H1 (cell line): ENCODE results near the gene HTR4. TPM values are rescaled to one million over a fixed set of nuclear protein-coding genes. Genes with fewer than 3 reads are reported as not detected.

Experiments
- EZH2 ChIP-seq: fragments of 200-600 bp; sonication (generic); IDR thresholded peaks from 2 replicates; pipeline ENCODE4 v1.7.1; 2012; ENCODE audit warnings: low read depth, mild to moderate bottlenecking, moderate library complexity, low read length, inconsistent platforms; ENCODE audit not compliant: severe bottlenecking
- GABPA ChIP-seq: IDR thresholded peaks from 2 replicates; pipeline ENCODE4 v1.6.1; 2011; ENCODE audit warnings: mild to moderate bottlenecking, low read length, moderate library complexity, borderline replicate concordance; ENCODE audit not compliant: insufficient read depth
- HDAC6 ChIP-seq: IDR thresholded peaks from one replicate; pipeline ENCODE4 v1.7.1; 2012; ENCODE audit warnings: low read depth, mild to moderate bottlenecking, inconsistent platforms, low read length, moderate library complexity
- JUN ChIP-seq: IDR thresholded peaks from 2 replicates; pipeline ENCODE4 v1.6.1; 2011; ENCODE audit warnings: low read depth, mild to moderate bottlenecking, improper control_type of control experiment, low read length
- JUND ChIP-seq: IDR thresholded peaks from 2 replicates; pipeline ENCODE4 v1.6.1; 2011; ENCODE audit warnings: mild to moderate bottlenecking, improper control_type of control experiment, low read length
- POLR2A ChIP-seq, 2 experiments: IDR thresholded peaks; 1 replicate in 1 of 2; 2 replicates in 1 of 2; pipeline ENCODE4 v1.6.1; 2011; ENCODE audit warnings: low read depth in 2 of 2, low read length in 2 of 2, mild to moderate bottlenecking in 2 of 2; ENCODE audit errors: control extremely low read depth in 1 of 2
- POU5F1 ChIP-seq: IDR thresholded peaks from 2 replicates; pipeline ENCODE4 v1.6.1; 2011; ENCODE audit warnings: low read depth, mild to moderate bottlenecking, low read length, moderate library complexity
- RAD21 ChIP-seq, 2 experiments: IDR thresholded peaks in 1 of 2; conservative IDR thresholded peaks in 1 of 2; 2 replicates each; pipeline ENCODE4 v1.6.1; 2011; ENCODE audit warnings: low read depth in 2 of 2, low read length in 2 of 2, improper control_type of control experiment in 1 of 2, inconsistent platforms in 1 of 2, mild to moderate bottlenecking in 1 of 2, moderate library complexity in 1 of 2
- TEAD4 ChIP-seq: IDR thresholded peaks from 2 replicates; pipeline ENCODE4 v1.6.1; 2012; ENCODE audit warnings: low read depth, low read length, inconsistent platforms, mixed read lengths
- polyA plus RNA-seq, 7 experiments: library from polyadenylated mRNA; depleted of rRNA in 3 of 7; stranded (reverse) in 5 of 7; unstranded in 2 of 7; fragments of >200 nt in 5 of 7; fragments of 200-250 nt in 2 of 7; gene quantifications; 1 replicate in 5 of 7; 2 replicates in 1 of 7; 4 replicates in 1 of 7; pipeline versions ENCODE4 v1.2.1 to v1.2.3, GENCODE V29; 2011 to 2013; ENCODE audit warnings: missing spikeins in 2 of 7, mixed read lengths in 2 of 7
- total RNA-seq: library from RNA; stranded (reverse); fragmentation: NEBNext Ultra II Directional; extraction: Animal tissue kit (Norgen Biotek cat#: 25700); gene quantifications from 2 replicates; pipeline ENCODE4 v1.2.1, GENCODE V29; 2021
- TF ChIP-seq, protein P1 (sequence below): fragments of 300-600 bp; sonication (generic); IDR thresholded peaks from 2 replicates; pipeline ENCODE4 v1.7.1; 2012; ENCODE audit warnings: low read length, moderate library complexity, mild to moderate bottlenecking, inconsistent platforms; ENCODE audit not compliant: insufficient replicate concordance

HTR4 gene
- total and polyA plus RNA-seq, 2 of the 8 experiments (the other 6 are each of a cell fraction or from before 2014, with no cell fraction given): not detected

DNA sequence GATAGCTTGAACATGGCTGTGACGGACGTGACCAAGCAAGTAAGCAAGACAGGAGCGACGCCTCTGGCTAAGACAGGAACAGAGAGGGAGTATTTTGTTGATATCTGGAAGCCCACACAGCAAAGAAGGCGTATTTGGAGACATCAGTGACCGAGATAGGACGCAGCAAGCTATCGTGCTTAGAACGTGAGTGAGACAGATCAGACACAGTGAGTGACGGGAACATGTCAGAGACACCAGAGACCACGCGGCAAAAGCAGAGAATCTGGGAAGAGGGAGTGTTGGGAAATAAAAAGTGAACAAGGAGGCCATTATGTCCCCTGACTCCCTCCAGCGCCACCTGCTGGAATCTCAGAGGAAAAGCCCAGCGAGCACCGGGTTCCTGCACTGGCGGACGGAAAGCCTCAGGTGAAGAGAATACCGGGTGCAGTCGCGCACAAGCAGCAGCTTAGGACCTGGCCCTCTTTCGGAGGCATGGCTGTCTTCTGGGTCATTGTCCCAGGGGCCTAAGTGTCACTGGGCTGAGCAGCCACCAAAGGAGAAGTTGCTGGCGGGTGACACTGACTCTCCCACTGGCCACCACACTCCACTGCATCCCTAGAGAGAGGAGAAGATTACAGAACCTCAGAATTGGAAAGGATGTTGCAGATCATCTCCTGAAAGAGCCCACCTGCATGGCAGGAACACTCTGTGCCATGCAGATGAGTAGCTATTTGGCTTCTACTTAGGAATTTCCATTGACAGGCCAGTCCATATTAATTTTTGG, 171.4 kb downstream of the HTR4 start (continued):
- TF ChIP-seq, protein P1, sequence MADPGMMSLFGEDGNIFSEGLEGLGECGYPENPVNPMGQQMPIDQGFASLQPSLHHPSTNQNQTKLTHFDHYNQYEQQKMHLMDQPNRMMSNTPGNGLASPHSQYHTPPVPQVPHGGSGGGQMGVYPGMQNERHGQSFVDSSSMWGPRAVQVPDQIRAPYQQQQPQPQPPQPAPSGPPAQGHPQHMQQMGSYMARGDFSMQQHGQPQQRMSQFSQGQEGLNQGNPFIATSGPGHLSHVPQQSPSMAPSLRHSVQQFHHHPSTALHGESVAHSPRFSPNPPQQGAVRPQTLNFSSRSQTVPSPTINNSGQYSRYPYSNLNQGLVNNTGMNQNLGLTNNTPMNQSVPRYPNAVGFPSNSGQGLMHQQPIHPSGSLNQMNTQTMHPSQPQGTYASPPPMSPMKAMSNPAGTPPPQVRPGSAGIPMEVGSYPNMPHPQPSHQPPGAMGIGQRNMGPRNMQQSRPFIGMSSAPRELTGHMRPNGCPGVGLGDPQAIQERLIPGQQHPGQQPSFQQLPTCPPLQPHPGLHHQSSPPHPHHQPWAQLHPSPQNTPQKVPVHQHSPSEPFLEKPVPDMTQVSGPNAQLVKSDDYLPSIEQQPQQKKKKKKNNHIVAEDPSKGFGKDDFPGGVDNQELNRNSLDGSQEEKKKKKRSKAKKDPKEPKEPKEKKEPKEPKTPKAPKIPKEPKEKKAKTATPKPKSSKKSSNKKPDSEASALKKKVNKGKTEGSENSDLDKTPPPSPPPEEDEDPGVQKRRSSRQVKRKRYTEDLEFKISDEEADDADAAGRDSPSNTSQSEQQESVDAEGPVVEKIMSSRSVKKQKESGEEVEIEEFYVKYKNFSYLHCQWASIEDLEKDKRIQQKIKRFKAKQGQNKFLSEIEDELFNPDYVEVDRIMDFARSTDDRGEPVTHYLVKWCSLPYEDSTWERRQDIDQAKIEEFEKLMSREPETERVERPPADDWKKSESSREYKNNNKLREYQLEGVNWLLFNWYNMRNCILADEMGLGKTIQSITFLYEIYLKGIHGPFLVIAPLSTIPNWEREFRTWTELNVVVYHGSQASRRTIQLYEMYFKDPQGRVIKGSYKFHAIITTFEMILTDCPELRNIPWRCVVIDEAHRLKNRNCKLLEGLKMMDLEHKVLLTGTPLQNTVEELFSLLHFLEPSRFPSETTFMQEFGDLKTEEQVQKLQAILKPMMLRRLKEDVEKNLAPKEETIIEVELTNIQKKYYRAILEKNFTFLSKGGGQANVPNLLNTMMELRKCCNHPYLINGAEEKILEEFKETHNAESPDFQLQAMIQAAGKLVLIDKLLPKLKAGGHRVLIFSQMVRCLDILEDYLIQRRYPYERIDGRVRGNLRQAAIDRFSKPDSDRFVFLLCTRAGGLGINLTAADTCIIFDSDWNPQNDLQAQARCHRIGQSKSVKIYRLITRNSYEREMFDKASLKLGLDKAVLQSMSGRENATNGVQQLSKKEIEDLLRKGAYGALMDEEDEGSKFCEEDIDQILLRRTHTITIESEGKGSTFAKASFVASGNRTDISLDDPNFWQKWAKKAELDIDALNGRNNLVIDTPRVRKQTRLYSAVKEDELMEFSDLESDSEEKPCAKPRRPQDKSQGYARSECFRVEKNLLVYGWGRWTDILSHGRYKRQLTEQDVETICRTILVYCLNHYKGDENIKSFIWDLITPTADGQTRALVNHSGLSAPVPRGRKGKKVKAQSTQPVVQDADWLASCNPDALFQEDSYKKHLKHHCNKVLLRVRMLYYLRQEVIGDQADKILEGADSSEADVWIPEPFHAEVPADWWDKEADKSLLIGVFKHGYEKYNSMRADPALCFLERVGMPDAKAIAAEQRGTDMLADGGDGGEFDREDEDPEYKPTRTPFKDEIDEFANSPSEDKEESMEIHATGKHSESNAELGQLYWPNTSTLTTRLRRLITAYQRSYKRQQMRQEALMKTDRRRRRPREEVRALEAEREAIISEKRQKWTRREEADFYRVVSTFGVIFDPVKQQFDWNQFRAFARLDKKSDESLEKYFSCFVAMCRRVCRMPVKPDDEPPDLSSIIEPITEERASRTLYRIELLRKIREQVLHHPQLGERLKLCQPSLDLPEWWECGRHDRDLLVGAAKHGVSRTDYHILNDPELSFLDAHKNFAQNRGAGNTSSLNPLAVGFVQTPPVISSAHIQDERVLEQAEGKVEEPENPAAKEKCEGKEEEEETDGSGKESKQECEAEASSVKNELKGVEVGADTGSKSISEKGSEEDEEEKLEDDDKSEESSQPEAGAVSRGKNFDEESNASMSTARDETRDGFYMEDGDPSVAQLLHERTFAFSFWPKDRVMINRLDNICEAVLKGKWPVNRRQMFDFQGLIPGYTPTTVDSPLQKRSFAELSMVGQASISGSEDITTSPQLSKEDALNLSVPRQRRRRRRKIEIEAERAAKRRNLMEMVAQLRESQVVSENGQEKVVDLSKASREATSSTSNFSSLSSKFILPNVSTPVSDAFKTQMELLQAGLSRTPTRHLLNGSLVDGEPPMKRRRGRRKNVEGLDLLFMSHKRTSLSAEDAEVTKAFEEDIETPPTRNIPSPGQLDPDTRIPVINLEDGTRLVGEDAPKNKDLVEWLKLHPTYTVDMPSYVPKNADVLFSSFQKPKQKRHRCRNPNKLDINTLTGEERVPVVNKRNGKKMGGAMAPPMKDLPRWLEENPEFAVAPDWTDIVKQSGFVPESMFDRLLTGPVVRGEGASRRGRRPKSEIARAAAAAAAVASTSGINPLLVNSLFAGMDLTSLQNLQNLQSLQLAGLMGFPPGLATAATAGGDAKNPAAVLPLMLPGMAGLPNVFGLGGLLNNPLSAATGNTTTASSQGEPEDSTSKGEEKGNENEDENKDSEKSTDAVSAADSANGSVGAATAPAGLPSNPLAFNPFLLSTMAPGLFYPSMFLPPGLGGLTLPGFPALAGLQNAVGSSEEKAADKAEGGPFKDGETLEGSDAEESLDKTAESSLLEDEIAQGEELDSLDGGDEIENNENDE: no peak
- TF ChIP-seq HDAC6: no peak
- TF ChIP-seq RAD21 (IDR thresholded peaks at IDR 0.05 in 1 of 2, conservative IDR thresholded peaks at IDR 0.05 in 1 of 2; ENCODE audit: low read depth in 2 of 2, low read length in 2 of 2): peak; percentile 55 to 73
- no peak for TF ChIP-seq JUND
- TF ChIP-seq TEAD4: peak; percentile 68
- TF ChIP-seq POLR2A (IDR thresholded peaks at IDR 0.05; ENCODE audit: control extremely low read depth in 1 of 2, low read depth in 2 of 2, low read length in 2 of 2): no peak
- no peak for TF ChIP-seq POU5F1
- no peak for TF ChIP-seq JUN
- no peak for TF ChIP-seq EZH2
- no peak for TF ChIP-seq GABPA
